Subcutaneous adipose tissue (tissue), 4 donors: Measurements from ENCODE around the gene TSEN34. TPM values are rescaled to one million over a fixed set of nuclear protein-coding genes. Genes with fewer than 3 reads are reported as not detected.

Experiments used
- CTCF ChIP-seq: fragments of 450-650 bp; IDR thresholded peaks from one replicate; pipeline ENCODE4 v1.5.1; 2016; ENCODE audit warnings: low read depth, mild to moderate bottlenecking, control low read depth, antibody characterized with exemption, moderate library complexity
- total RNA-seq, 4 donors: library from RNA; depleted of rRNA; stranded (reverse); fragments of >200 nt; gene quantifications; one replicate each; pipeline ENCODE4 v1.1.0, GENCODE V29; 2016

The TSEN34 gene
- total RNA-seq, 4 donors from 2014 or later, result 13.5 to 49.7 (median 42.4) TPM

GRCh38 chr19:54193011-54193410 is 1.9 kb downstream of the TSEN34 start:
- no peak for TF ChIP-seq CTCF

- TF ChIP-seq CTCF, result no peak
These were observed 5.4 kb downstream of the TSEN34 start for GRCh38 chr19:54196536-54196935.

- no peak for TF ChIP-seq CTCF
These were observed 6.0 kb downstream of the TSEN34 start for GRCh38 chr19:54197121-54197520.

GRCh38 chr19:54199401-54199800 is 8.3 kb downstream of the TSEN34 start:
- no peak for TF ChIP-seq CTCF

GRCh38 chr19:54201172-54201701 is 10.1 kb downstream of the TSEN34 start:
- no peak for TF ChIP-seq CTCF

GRCh38 chr19:54201980-54202379 is 10.9 kb downstream of the TSEN34 start:
- TF ChIP-seq CTCF, result no peak

- no peak for TF ChIP-seq CTCF
These were observed 12.1 kb downstream of the TSEN34 start for GRCh38 chr19:54203151-54203611.
